HepG2 (cell line): ENCODE results near the gene BOD1. TPM values are rescaled to one million over a fixed set of nuclear protein-coding genes. Genes with fewer than 3 reads are reported as not detected.

Experiments used
- ATAC-seq: fragments of 200-7000 bp; cut with Tn5 transposase; 3 replicates; pipeline ENCODE4 v1.9.1; 2020; ENCODE audit warnings: mild to moderate bottlenecking, moderate library complexity
- BruUV-seq: library from RNA; stranded (reverse); fragments of 400-500 nt; replicated peaks from 2 replicates; lab custom pipeline; 2021; lab: Mats Ljungman, UMichigan
- CTCF ChIA-PET: fragments of 300-600 bp; formaldehyde crosslinking; extraction: SDS; loops from one replicate; lab custom pipeline; 2021; ENCODE audit warnings: low total read pairs, inconsistent platforms, low intra/inter-chr PET ratio; lab: Yijun Ruan, JAX
- POLR2A ChIA-PET: fragments of 350-600 bp; sonication (Branson Sonifier 250); formaldehyde crosslinking; loops from one replicate; lab custom pipeline; 2020; ENCODE audit warnings: antibody characterized with exemption, inconsistent platforms; lab: Yijun Ruan, JAX
- DNase-seq: peaks from one replicate; pipeline ENCODE4 v3.0.0-alpha.2; 2015; ENCODE audit warnings: low spot score
- FAIRE-seq: peaks from 3 replicates; lab custom pipeline; 2011; peaks lifted over from hg19 to GRCh38; lab: Jason Lieb, UNC
- H2AFZ ChIP-seq: one replicate; pipeline ENCODE4 v1.6.1; 2011; ENCODE audit warnings: low read length, inconsistent platforms
- H3K27ac ChIP-seq: fragments of 300-600 bp; 3 replicates; pipeline ENCODE4 v1.8.0; 2011; ENCODE audit warnings: mixed run types, mild to moderate bottlenecking, mixed read lengths, low read length, inconsistent platforms; ENCODE audit not compliant: insufficient read depth; ENCODE audit errors: extremely low read length
- H3K27me3 ChIP-seq, 2 experiments: fragments of 200-600 bp in 1 of 2; 2 replicates in 1 of 2; 3 replicates in 1 of 2; pipeline versions ENCODE4 v1.6.0 to v1.8.0; 2011; ENCODE audit warnings: low read length in 2 of 2, mild to moderate bottlenecking in 2 of 2, moderate library complexity in 2 of 2, inconsistent platforms in 1 of 2; ENCODE audit not compliant: insufficient read depth in 2 of 2, control insufficient read depth in 1 of 2
- H3K36me3 ChIP-seq, 2 experiments: fragments of 200-600 bp in 1 of 2; replicated peaks in 1 of 2; 2 replicates in 1 of 2; 3 replicates in 1 of 2; pipeline versions ENCODE4 v1.5.1 to v1.8.0; 2011; ENCODE audit warnings: low read length in 2 of 2, inconsistent platforms in 1 of 2; ENCODE audit not compliant: insufficient read depth in 2 of 2, control insufficient read depth in 1 of 2
- H3K4me1 ChIP-seq: 2 replicates; pipeline ENCODE4 v1.5.1; 2012; ENCODE audit warnings: low read length, inconsistent platforms; ENCODE audit not compliant: insufficient read depth
- H3K4me2 ChIP-seq: 2 replicates; pipeline ENCODE4 v1.6.0; 2011; ENCODE audit warnings: low read depth, low read length, inconsistent platforms
- H3K4me3 ChIP-seq, 3 experiments: fragments of 200-600 bp in 1 of 3; sonication (generic), shearing (Covaris generic) in 1 of 3; replicated peaks in 1 of 3; 2 replicates each; pipeline ENCODE4 v1.5.1; 2011 to 2016; ENCODE audit warnings: low read length in 3 of 3, inconsistent platforms in 2 of 3, low read depth in 2 of 3, mild to moderate bottlenecking in 2 of 3, control low read depth in 1 of 3, mixed read lengths in 1 of 3; ENCODE audit not compliant: insufficient read depth in 1 of 3
- H3K79me2 ChIP-seq: one replicate; pipeline ENCODE4 v1.6.1; 2011; ENCODE audit warnings: low read length, inconsistent platforms; ENCODE audit not compliant: insufficient read depth
- H3K9ac ChIP-seq: 2 replicates; pipeline ENCODE4 v1.6.0; 2011; ENCODE audit warnings: mild to moderate bottlenecking, low read depth, low read length, inconsistent platforms; ENCODE audit not compliant: insufficient read depth
- H3K9me3 ChIP-seq: 2 replicates; pipeline ENCODE4 v1.5.1; 2012; ENCODE audit warnings: mild to moderate bottlenecking, low read length
- H4K20me1 ChIP-seq: 2 replicates; pipeline ENCODE4 v1.6.0; 2011; ENCODE audit warnings: inconsistent platforms, mild to moderate bottlenecking, low read length, moderate library complexity; ENCODE audit not compliant: insufficient read depth
- ADNP ChIP-seq: sonication (generic); formaldehyde crosslinking; IDR thresholded peaks from 2 replicates; pipeline ENCODE4 v1.4.0; 2020; ENCODE audit warnings: missing genetic modification reagents
- AKAP8 ChIP-seq: sonication (generic); formaldehyde crosslinking; IDR thresholded peaks from 2 replicates; pipeline ENCODE4 v1.5.1; 2020; ENCODE audit warnings: mild to moderate bottlenecking, missing genetic modification reagents
- CEBPB ChIP-seq: IDR thresholded peaks from 2 replicates; pipeline ENCODE4 v1.6.1; 2011; ENCODE audit warnings: low read depth, low read length, improper control_type of control experiment, borderline replicate concordance
- KDM5A ChIP-seq: fragments of 200-600 bp; sonication (generic); IDR thresholded peaks from 2 replicates; pipeline ENCODE4 v1.7.0; 2018; ENCODE audit warnings: antibody characterized with exemption, mild to moderate bottlenecking, low read length, borderline replicate concordance
- NR2F2 ChIP-seq: IDR thresholded peaks from 2 replicates; pipeline ENCODE4 v1.6.1; 2012; ENCODE audit warnings: low read depth, inconsistent platforms, borderline replicate concordance
- RBFOX2 ChIP-seq: fragments of 200-400 bp; formaldehyde crosslinking; IDR thresholded peaks from 2 replicates; pipeline ENCODE4 v1.6.1; 2017; ENCODE audit warnings: low read depth, mild to moderate bottlenecking, low read length
- RFXANK ChIP-seq: IDR thresholded peaks from 2 replicates; pipeline ENCODE4 v1.6.1; 2016
- U2AF2 ChIP-seq: fragments of 200-400 bp; formaldehyde crosslinking; IDR thresholded peaks from 2 replicates; pipeline ENCODE4 v1.6.1; 2017; ENCODE audit warnings: low read depth, mild to moderate bottlenecking, low read length
- XRCC5 ChIP-seq: fragments of 200-400 bp; formaldehyde crosslinking; optimal IDR thresholded peaks from 2 replicates; pipeline ENCODE3; 2017; ENCODE audit warnings: mild to moderate bottlenecking, low read length
- ZBTB7B ChIP-seq: sonication (generic); formaldehyde crosslinking; IDR thresholded peaks from 2 replicates; pipeline ENCODE4 v1.4.0; 2020; ENCODE audit warnings: missing genetic modification reagents
- ZKSCAN8 ChIP-seq: IDR thresholded peaks from 2 replicates; pipeline ENCODE4 v1.6.1; 2016; ENCODE audit warnings: borderline replicate concordance, missing genetic modification reagents, missing compliant biosample characterization
- ZNF121 ChIP-seq: sonication (generic); formaldehyde crosslinking; IDR thresholded peaks from 2 replicates; pipeline ENCODE4 v1.5.0; 2020; ENCODE audit warnings: mild to moderate bottlenecking, missing genetic modification reagents
- ZNF225 ChIP-seq: sonication (generic); formaldehyde crosslinking; IDR thresholded peaks from 2 replicates; pipeline ENCODE4 v1.4.0; 2020; ENCODE audit warnings: mild to moderate bottlenecking, missing genetic modification reagents
- ZNF331 ChIP-seq: sonication (generic); formaldehyde crosslinking; IDR thresholded peaks from 2 replicates; pipeline ENCODE4 v1.4.0; 2020; ENCODE audit warnings: missing genetic modification reagents
- ZNF563 ChIP-seq: sonication (generic); formaldehyde crosslinking; IDR thresholded peaks from 2 replicates; pipeline ENCODE4 v1.8.0; 2022; ENCODE audit warnings: mild to moderate bottlenecking, moderate library complexity, missing genetic modification reagents
- ZNF572 ChIP-seq: sonication (generic); formaldehyde crosslinking; IDR thresholded peaks from 2 replicates; pipeline ENCODE4 v1.5.1; 2020; ENCODE audit warnings: mild to moderate bottlenecking, missing genetic modification reagents
- ZSCAN29 ChIP-seq: sonication (generic); formaldehyde crosslinking; conservative IDR thresholded peaks from 2 replicates; pipeline ENCODE4 v1.4.0; 2020; ENCODE audit warnings: mild to moderate bottlenecking, missing genetic modification reagents
- whole genome bisulfite sequencing: methylation state at CpG from one replicate; pipeline ENCODE4 v1.1.6; 2017; ENCODE audit warnings: low lambda C conversion rate; 5-methylcytosine and 5-hydroxymethylcytosine counted together
- in situ Hi-C: cut with HindIII; loops from 2 replicates; pipeline ENCODE4 v1.10.0; 2017; ENCODE audit warnings: low pct_unique_long_range_greater_than_20kb; ENCODE audit not compliant: extremely low pct_ligation_motif_present
- intact Hi-C: fragments of 100-400 bp; cut with micrococcal nuclease; formaldehyde crosslinking; loops from one replicate; pipeline ENCODE4 v1.10.0; 2022; ENCODE audit not compliant: unreplicated experiment
- polyA plus RNA-seq, 8 experiments: library from polyadenylated mRNA; depleted of rRNA in 3 of 8; stranded (reverse) in 7 of 8; unstranded in 1 of 8; fragments of >200 nt; fragmentation: Illumina TruSeq in 4 of 8; extraction: Trizol in 4 of 8; gene quantifications; 2 replicates each; pipeline versions ENCODE4 v1.2.1 to v1.2.3, GENCODE V29; 2011 to 2016; ENCODE audit warnings: low read depth in 4 of 8, missing spikeins in 1 of 8, mixed read lengths in 1 of 8; ENCODE audit not compliant: insufficient read depth in 1 of 8
- total RNA-seq, 5 experiments: library from RNA; depleted of rRNA; stranded (reverse); fragments of >200 nt; fragmentation: Illumina TruSeq; extraction: Trizol; gene quantifications; 2 replicates each; pipeline ENCODE4 v1.2.3, GENCODE V29; 2016; ENCODE audit warnings: low read depth in 1 of 5
- TF ChIP-seq, protein P1 (sequence below): sonication (generic); formaldehyde crosslinking; IDR thresholded peaks from 2 replicates; pipeline ENCODE4 v1.5.0; 2020; ENCODE audit warnings: missing genetic modification reagents
- TF ChIP-seq, protein P2 (sequence below): sonication (generic); formaldehyde crosslinking; IDR thresholded peaks from 2 replicates; pipeline ENCODE4 v1.4.0; 2020; ENCODE audit warnings: low read depth, mild to moderate bottlenecking, missing genetic modification reagents
- TF ChIP-seq, protein P3 (sequence below): sonication (generic); formaldehyde crosslinking; IDR thresholded peaks from 2 replicates; pipeline ENCODE4 v1.8.1; 2023; ENCODE audit warnings: mild to moderate bottlenecking, missing genetic modification reagents
- TF ChIP-seq, protein P4 (sequence below): sonication (generic); formaldehyde crosslinking; IDR thresholded peaks from 2 replicates; pipeline ENCODE4 v1.5.1; 2020; ENCODE audit warnings: mild to moderate bottlenecking, missing genetic modification reagents, moderate library complexity

Gene BOD1
- total and polyA plus RNA-seq, 2 of the 13 experiments (the other 11 are each of a cell fraction or from before 2014, with no cell fraction given) = 81.5 to 103 TPM

DNA sequence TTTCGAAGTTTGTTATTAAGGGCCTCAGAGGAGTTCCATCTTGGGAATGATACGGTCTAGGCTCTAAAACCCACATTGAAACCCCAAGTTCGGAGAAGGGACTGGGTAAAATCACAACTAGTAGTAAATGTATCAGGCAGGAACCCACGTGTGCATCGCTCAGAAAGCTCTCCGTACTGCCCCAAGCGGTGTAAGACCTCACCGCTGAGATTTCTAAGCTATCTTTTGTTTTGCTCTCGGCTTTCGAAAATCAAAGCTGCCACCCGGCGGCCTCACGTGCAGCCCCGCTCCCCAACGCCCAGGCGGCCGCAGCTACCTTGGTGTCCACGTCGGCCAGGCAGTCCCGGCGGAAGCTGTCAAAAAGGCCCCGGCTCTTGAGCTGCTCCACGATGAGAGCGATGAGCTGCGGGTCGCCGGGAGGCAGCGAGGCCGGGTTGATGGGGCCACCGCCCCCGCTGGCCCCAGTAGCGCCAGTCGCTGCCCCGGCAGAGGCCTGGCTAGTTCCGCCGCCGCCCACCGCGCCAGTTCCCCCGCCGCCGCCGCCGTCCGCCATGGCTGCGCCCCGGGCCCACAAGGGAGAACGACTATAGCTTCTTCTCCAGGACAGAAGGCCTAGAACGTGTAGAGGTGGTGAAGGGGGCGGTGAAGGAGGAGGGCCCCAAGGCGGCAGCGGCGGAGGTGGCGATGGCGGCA, 420 bp downstream of the BOD1 start:
- Histone ChIP-seq H3K27ac (peak overlapping the region; percentile 79), H2AFZ (no peak overlapping the region), H3K27me3 (no peaks in the 10 kb centered on the region; a peak in 1 of 5 replicates), H3K79me2 (peaks cover 50% of the 10 kb centered on the region), H3K4me1 (peaks cover 61% of the 10 kb centered on the region), H3K4me2 (peak overlapping the region; percentile 87), H3K9me3 (no peaks in the 10 kb centered on the region), H4K20me1 (peaks cover 32% of the 10 kb centered on the region), H3K36me3 (peaks cover 11 to 21% of the 10 kb centered on the region in 2 experiments; a peak in 4 of 5 replicates), H3K9ac (peak overlapping the region; percentile 87), H3K4me3 (peak overlapping the region; percentile 83 to 92 (median 86))
- CTCF ChIA-PET = interaction anchor here (0.9 kb wide), 1 partner anchor 357 kb away, joined by 4 read pairs; no protein-coding TSS in a partner anchor
- DNase-seq (peak; percentile 76), FAIRE-seq (peak; percentile 79), ATAC-seq (peak; percentile 78)
- intact Hi-C loops = loop anchor here (5.0 kb wide), 2 partner anchors 146 to 206 kb away; no protein-coding TSS in a partner anchor
- WGBS = 2% methylated on average over 17 of the region's 55 CpGs
- no TSS peak for BruUV-seq
- POLR2A ChIA-PET = interaction anchor here (0.9 to 2.1 kb wide), 10 partner anchors 29 to 369 kb away, joined by 3 to 9 read pairs (median 4); partner anchors contain the start of gene CPEB4
- in situ Hi-C loops = loop anchor here (5.0 to 10.0 kb wide), 2 partner anchors 356 to 699 kb away; no protein-coding TSS in a partner anchor
- TF ChIP-seq, protein P1, sequence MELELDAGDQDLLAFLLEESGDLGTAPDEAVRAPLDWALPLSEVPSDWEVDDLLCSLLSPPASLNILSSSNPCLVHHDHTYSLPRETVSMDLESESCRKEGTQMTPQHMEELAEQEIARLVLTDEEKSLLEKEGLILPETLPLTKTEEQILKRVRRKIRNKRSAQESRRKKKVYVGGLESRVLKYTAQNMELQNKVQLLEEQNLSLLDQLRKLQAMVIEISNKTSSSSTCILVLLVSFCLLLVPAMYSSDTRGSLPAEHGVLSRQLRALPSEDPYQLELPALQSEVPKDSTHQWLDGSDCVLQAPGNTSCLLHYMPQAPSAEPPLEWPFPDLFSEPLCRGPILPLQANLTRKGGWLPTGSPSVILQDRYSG (CRISPR knock-in tag) = no peak
- TF ChIP-seq ZBTB7B (CRISPR knock-in tag) (0 out of 2 replicates have a peak, but pooled peaks have one; percentile 30), AKAP8 (CRISPR knock-in tag) (no peak), ZKSCAN8 (CRISPR knock-in tag) (no peak), XRCC5 (peak; percentile 58), RFXANK (CRISPR knock-in tag) (0 out of 2 replicates have a peak, but pooled peaks have one; percentile 42), NR2F2 (no peak), ZSCAN29 (CRISPR knock-in tag) (no peak), ZNF331 (peak; percentile 40; the same call in 1 of the 2 replicates), ZNF225 (CRISPR knock-in tag) (no peak), KDM5A (peak; percentile 61; the same call in 1 of the 2 replicates), ZNF563 (CRISPR knock-in tag) (peak; percentile 32; the same call in 1 of the 2 replicates), ZNF572 (no peak), ADNP (no peak), U2AF2 (no peak), RBFOX2 (peak; percentile 89), CEBPB (no peak), ZNF121 (CRISPR knock-in tag) (no peak)
- TF ChIP-seq, protein P2, sequence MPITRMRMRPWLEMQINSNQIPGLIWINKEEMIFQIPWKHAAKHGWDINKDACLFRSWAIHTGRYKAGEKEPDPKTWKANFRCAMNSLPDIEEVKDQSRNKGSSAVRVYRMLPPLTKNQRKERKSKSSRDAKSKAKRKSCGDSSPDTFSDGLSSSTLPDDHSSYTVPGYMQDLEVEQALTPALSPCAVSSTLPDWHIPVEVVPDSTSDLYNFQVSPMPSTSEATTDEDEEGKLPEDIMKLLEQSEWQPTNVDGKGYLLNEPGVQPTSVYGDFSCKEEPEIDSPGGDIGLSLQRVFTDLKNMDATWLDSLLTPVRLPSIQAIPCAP (CRISPR knock-in tag) = no peak
- TF ChIP-seq, protein P3, sequence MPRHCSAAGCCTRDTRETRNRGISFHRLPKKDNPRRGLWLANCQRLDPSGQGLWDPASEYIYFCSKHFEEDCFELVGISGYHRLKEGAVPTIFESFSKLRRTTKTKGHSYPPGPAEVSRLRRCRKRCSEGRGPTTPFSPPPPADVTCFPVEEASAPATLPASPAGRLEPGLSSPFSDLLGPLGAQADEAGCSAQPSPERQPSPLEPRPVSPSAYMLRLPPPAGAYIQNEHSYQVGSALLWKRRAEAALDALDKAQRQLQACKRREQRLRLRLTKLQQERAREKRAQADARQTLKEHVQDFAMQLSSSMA (CRISPR knock-in tag) = 0 out of 2 replicates have a peak, but pooled peaks have one; percentile 40
- TF ChIP-seq, protein P4, sequence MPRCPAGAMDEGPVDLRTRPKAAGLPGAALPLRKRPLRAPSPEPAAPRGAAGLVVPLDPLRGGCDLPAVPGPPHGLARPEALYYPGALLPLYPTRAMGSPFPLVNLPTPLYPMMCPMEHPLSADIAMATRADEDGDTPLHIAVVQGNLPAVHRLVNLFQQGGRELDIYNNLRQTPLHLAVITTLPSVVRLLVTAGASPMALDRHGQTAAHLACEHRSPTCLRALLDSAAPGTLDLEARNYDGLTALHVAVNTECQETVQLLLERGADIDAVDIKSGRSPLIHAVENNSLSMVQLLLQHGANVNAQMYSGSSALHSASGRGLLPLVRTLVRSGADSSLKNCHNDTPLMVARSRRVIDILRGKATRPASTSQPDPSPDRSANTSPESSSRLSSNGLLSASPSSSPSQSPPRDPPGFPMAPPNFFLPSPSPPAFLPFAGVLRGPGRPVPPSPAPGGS (CRISPR knock-in tag) = 0 out of 2 replicates have a peak, but pooled peaks have one; percentile 25
